H1 (cell line): ENCODE data around the gene TMEM120B. TPM values are rescaled to one million over a fixed set of nuclear protein-coding genes. Genes with fewer than 3 reads are reported as not detected.

ENCODE experiments used
- CTCF ChIA-PET: fragments of 300-600 bp; sonication (Branson Sonifier 250); formaldehyde crosslinking; loops from one replicate; lab custom pipeline; 2021; ENCODE audit not compliant: partially characterized antibody; lab: Charles Lee
- POLR2A ChIA-PET: fragments of 300-600 bp; sonication (Branson Sonifier 250); formaldehyde crosslinking; loops from one replicate; lab custom pipeline; 2021; ENCODE audit warnings: inconsistent platforms; ENCODE audit not compliant: partially characterized antibody; lab: Charles Lee
- DNase-seq, 2 experiments: peaks; one replicate each; pipeline versions ENCODE4 v3.0.0 to v3.0.0-alpha.2; 2010 to 2022; ENCODE audit warnings: low spot score in 2 of 2, low read depth in 1 of 2, mixed read lengths in 1 of 2
- FAIRE-seq: peaks from 2 replicates; lab custom pipeline; 2011; peaks lifted over from hg19 to GRCh38; lab: Jason Lieb, UNC
- H2AFZ ChIP-seq: 2 replicates; pipeline ENCODE4 v1.8.1; 2012; ENCODE audit warnings: low read length, inconsistent platforms
- H2AK5ac ChIP-seq: 2 replicates; pipeline ENCODE4 v1.6.1; 2013; ENCODE audit warnings: low read depth, low read length
- H2BK120ac ChIP-seq: replicated peaks from 2 replicates; pipeline ENCODE3; 2013; ENCODE audit warnings: low read depth, low read length, inconsistent platforms
- H2BK12ac ChIP-seq: 2 replicates; pipeline ENCODE4 v1.6.1; 2013; ENCODE audit warnings: low read depth, low read length
- H2BK15ac ChIP-seq: 2 replicates; pipeline ENCODE4 v1.6.1; 2013; ENCODE audit warnings: low read length
- H2BK20ac ChIP-seq: 2 replicates; pipeline ENCODE4 v1.6.1; 2013; ENCODE audit warnings: low read length
- H2BK5ac ChIP-seq: 2 replicates; pipeline ENCODE4 v1.6.1; 2013; ENCODE audit warnings: low read depth, low read length
- H3K14ac ChIP-seq: 2 replicates; pipeline ENCODE4 v1.6.1; 2013; ENCODE audit warnings: inconsistent platforms; ENCODE audit not compliant: insufficient read length
- H3K18ac ChIP-seq: 2 replicates; pipeline ENCODE4 v1.6.1; 2013; ENCODE audit warnings: low read length; ENCODE audit errors: extremely low read depth
- H3K23ac ChIP-seq: 2 replicates; pipeline ENCODE4 v1.6.1; 2013; ENCODE audit warnings: inconsistent platforms; ENCODE audit not compliant: insufficient read length
- H3K23me2 ChIP-seq: 2 replicates; pipeline ENCODE4 v1.6.1; 2013; ENCODE audit warnings: low read depth, low read length
- H3K27ac ChIP-seq: 2 replicates; pipeline ENCODE4 v1.6.1; 2011; ENCODE audit warnings: low read depth, low read length, inconsistent platforms
- H3K27me3 ChIP-seq, 4 experiments: replicated peaks in 1 of 4; 1 replicate in 1 of 4; 2 replicates in 3 of 4; pipeline versions ENCODE4 v1.6.1 to v1.8.1; 2011 to 2013; ENCODE audit warnings: low read length in 3 of 4, mild to moderate bottlenecking in 3 of 4, inconsistent platforms in 2 of 4, mixed read lengths in 2 of 4, moderate library complexity in 1 of 4; ENCODE audit not compliant: control insufficient read depth in 3 of 4, insufficient read depth in 3 of 4; ENCODE audit errors: extremely low read depth in 1 of 4
- H3K36me3 ChIP-seq, 4 experiments: 2 replicates each; pipeline versions ENCODE4 v1.6.1 to v1.8.1; 2011 to 2013; ENCODE audit warnings: mild to moderate bottlenecking in 4 of 4, low read length in 3 of 4, moderate library complexity in 2 of 4, control low read depth in 1 of 4, inconsistent platforms in 1 of 4; ENCODE audit not compliant: insufficient read depth in 4 of 4, control insufficient read depth in 2 of 4
- H3K4ac ChIP-seq: replicated peaks from 2 replicates; pipeline ENCODE3; 2013; ENCODE audit warnings: low read length, low read depth, mixed read lengths, inconsistent platforms; ENCODE audit not compliant: insufficient read length
- H3K4me1 ChIP-seq, 4 experiments: replicated peaks in 1 of 4; 1 replicate in 1 of 4; 2 replicates in 3 of 4; pipeline versions ENCODE4 v1.6.1 to v1.8.1; 2011 to 2013; ENCODE audit warnings: low read length in 3 of 4, inconsistent platforms in 2 of 4, mixed read lengths in 1 of 4; ENCODE audit not compliant: insufficient read depth in 4 of 4, control insufficient read depth in 3 of 4
- H3K4me2 ChIP-seq, 2 experiments: 2 replicates each; pipeline versions ENCODE4 v1.6.1 to v1.8.1; 2011 to 2013; ENCODE audit warnings: low read depth in 2 of 2, low read length in 2 of 2, control low read depth in 1 of 2, inconsistent platforms in 1 of 2, mild to moderate bottlenecking in 1 of 2; ENCODE audit not compliant: insufficient read depth in 1 of 2
- H3K4me3 ChIP-seq, 4 experiments: fragments of 200-600, 300-600 bp in 1 of 4; sonication (generic), shearing (Covaris generic), sonication (Bioruptor Twin) in 1 of 4; 2 replicates each; pipeline versions ENCODE4 v1.5.1 to v1.8.1; 2011 to 2016; ENCODE audit warnings: low read length in 4 of 4, low read depth in 3 of 4, control low read depth in 2 of 4, inconsistent platforms in 2 of 4, mild to moderate bottlenecking in 2 of 4, mixed read lengths in 1 of 4, moderate library complexity in 1 of 4; ENCODE audit not compliant: insufficient read depth in 2 of 4; ENCODE audit errors: extremely low read depth in 1 of 4
- H3K56ac ChIP-seq: replicated peaks from 2 replicates; pipeline ENCODE3; 2013; ENCODE audit warnings: low read depth, mild to moderate bottlenecking, mixed read lengths, low read length, inconsistent platforms; ENCODE audit not compliant: insufficient read length
- H3K79me1 ChIP-seq: 2 replicates; pipeline ENCODE4 v1.6.1; 2013; ENCODE audit warnings: low read depth, low read length, control low read depth
- H3K79me2 ChIP-seq, 2 experiments: 2 replicates each; pipeline versions ENCODE4 v1.6.1 to v1.8.1; 2012 to 2013; ENCODE audit warnings: low read length in 2 of 2, mild to moderate bottlenecking in 2 of 2, inconsistent platforms in 1 of 2; ENCODE audit not compliant: insufficient read depth in 2 of 2, control insufficient read depth in 1 of 2
- H3K9ac ChIP-seq, 4 experiments: replicated peaks in 1 of 4; 1 replicate in 1 of 4; 2 replicates in 3 of 4; pipeline versions ENCODE4 v1.6.1 to v1.8.1; 2011 to 2013; ENCODE audit warnings: low read depth in 3 of 4, low read length in 3 of 4, control low read depth in 2 of 4, mild to moderate bottlenecking in 2 of 4, moderate library complexity in 2 of 4, inconsistent platforms in 1 of 4; ENCODE audit errors: extremely low read depth in 1 of 4
- H3K9me3 ChIP-seq, 2 experiments: 2 replicates each; pipeline versions ENCODE4 v1.6.1 to v1.8.1; 2012 to 2013; ENCODE audit warnings: mild to moderate bottlenecking in 2 of 2, moderate library complexity in 2 of 2, control low read depth in 1 of 2, inconsistent platforms in 1 of 2, low read depth in 1 of 2, low read length in 1 of 2, mixed read lengths in 1 of 2; ENCODE audit not compliant: insufficient read depth in 2 of 2
- H4K20me1 ChIP-seq, 2 experiments: replicated peaks in 1 of 2; 2 replicates each; pipeline versions ENCODE3 to v1.8.1; 2011 to 2013; ENCODE audit warnings: inconsistent platforms in 2 of 2, low read length in 2 of 2, mild to moderate bottlenecking in 1 of 2; ENCODE audit not compliant: insufficient read depth in 2 of 2, control insufficient read depth in 1 of 2
- H4K5ac ChIP-seq: 2 replicates; pipeline ENCODE4 v1.6.1; 2013; ENCODE audit warnings: low read length, low read depth, mixed read lengths, inconsistent platforms; ENCODE audit not compliant: insufficient read length
- H4K8ac ChIP-seq: 2 replicates; pipeline ENCODE4 v1.8.0; 2013; ENCODE audit warnings: mild to moderate bottlenecking, moderate library complexity, low read length, inconsistent platforms; ENCODE audit not compliant: insufficient read depth; ENCODE audit errors: extremely low read depth
- H4K91ac ChIP-seq: replicated peaks from 2 replicates; pipeline ENCODE3; 2013; ENCODE audit warnings: low read length, mixed read lengths, inconsistent platforms; ENCODE audit not compliant: insufficient read length
- ATF2 ChIP-seq: IDR thresholded peaks from 2 replicates; pipeline ENCODE4 v1.6.1; 2012; ENCODE audit warnings: low read length, inconsistent platforms
- BRCA1 ChIP-seq: IDR thresholded peaks from 2 replicates; pipeline ENCODE4 v1.6.1; 2012; ENCODE audit warnings: low read depth, low read length, improper control_type of control experiment
- CBX8 ChIP-seq: fragments of 300-800, 300-1000 bp; sonication (generic); IDR thresholded peaks from 2 replicates; pipeline ENCODE4 v1.7.1; 2016; ENCODE audit warnings: low read depth, low read length, borderline replicate concordance
- CTBP2 ChIP-seq: IDR thresholded peaks from 2 replicates; pipeline ENCODE4 v1.7.0; 2011; ENCODE audit warnings: borderline replicate concordance, mild to moderate bottlenecking, moderate library complexity, mixed read lengths, low read length; ENCODE audit not compliant: insufficient read depth, insufficient read length
- CTCF ChIP-seq, 3 experiments: IDR thresholded peaks; 1 replicate in 2 of 3; 2 replicates in 1 of 3; pipeline versions ENCODE4 v1.5.1 to v1.6.1; 2011; ENCODE audit warnings: low read length in 3 of 3, mild to moderate bottlenecking in 3 of 3, inconsistent platforms in 2 of 3, low read depth in 1 of 3, moderate library complexity in 1 of 3; ENCODE audit not compliant: insufficient read depth in 1 of 3; ENCODE audit errors: control extremely low read depth in 1 of 3
- HDAC2 ChIP-seq, 2 experiments: fragments of 300-600 bp in 1 of 2; sonication (generic) in 1 of 2; IDR thresholded peaks; 2 replicates each; pipeline ENCODE4 v1.6.1; 2011 to 2012; ENCODE audit warnings: low read depth in 2 of 2, low read length in 2 of 2, mild to moderate bottlenecking in 2 of 2, moderate library complexity in 2 of 2, borderline replicate concordance in 1 of 2, inconsistent platforms in 1 of 2
- KDM1A ChIP-seq: fragments of 200-600, 300-600 bp; sonication (generic); IDR thresholded peaks from 2 replicates; pipeline ENCODE4 v1.7.1; 2016; ENCODE audit warnings: mild to moderate bottlenecking, low read length, borderline replicate concordance
- POLR2AphosphoS5 ChIP-seq: IDR thresholded peaks from 2 replicates; pipeline ENCODE4 v1.6.1; 2011; ENCODE audit warnings: low read depth, low read length
- SIRT6 ChIP-seq: IDR thresholded peaks from one replicate; pipeline ENCODE4 v1.7.1; 2012; ENCODE audit warnings: low read length, inconsistent platforms
- WGBS, 2 experiments: shearing (Covaris generic) in 1 of 2; methylation state at CpG; one replicate each; pipeline versions ENCODE4 v1.1.6 to v1.1.7; 2013 to 2015; ENCODE audit warnings: low lambda C conversion rate in 2 of 2, mixed read lengths in 2 of 2, inconsistent platforms in 1 of 2, low coverage in 1 of 2, missing lambda C conversion rate in 1 of 2; ENCODE audit not compliant: insufficient replicate concordance in 2 of 2, insufficient coverage in 1 of 2, insufficient read length in 1 of 2; ENCODE audit errors: extremely low coverage in 1 of 2, missing lambda C conversion rate in 1 of 2; 5-methylcytosine and 5-hydroxymethylcytosine counted together
- polyA plus RNA-seq, 7 experiments: library from polyadenylated mRNA; depleted of rRNA in 3 of 7; stranded (reverse) in 5 of 7; unstranded in 2 of 7; fragments of >200 nt in 5 of 7; fragments of 200-250 nt in 2 of 7; gene quantifications; 1 replicate in 5 of 7; 2 replicates in 1 of 7; 4 replicates in 1 of 7; pipeline versions ENCODE4 v1.2.1 to v1.2.3, GENCODE V29; 2011 to 2013; ENCODE audit warnings: missing spikeins in 2 of 7, mixed read lengths in 2 of 7
- total RNA-seq: library from RNA; stranded (reverse); fragmentation: NEBNext Ultra II Directional; extraction: Animal tissue kit (Norgen Biotek cat#: 25700); gene quantifications from 2 replicates; pipeline ENCODE4 v1.2.1, GENCODE V29; 2021

The TMEM120B gene
- total and polyA plus RNA-seq, 2 of the 8 experiments (the other 6 are each of a cell fraction or from before 2014, with no cell fraction given), result 22.0 to 29.1 TPM

- FAIRE-seq (no peak), DNase-seq (no peak)
- no peak overlapping the region for H3K4ac ChIP-seq
- H2BK15ac ChIP-seq, result no peak overlapping the region
- no peaks in the 10 kb centered on the region for H3K79me1 ChIP-seq
- WGBS, 2 experiments, result 83% methylated on average over 2 of the region's 2 CpGs; no CpG with 5 or more reads in 1 of the 2 experiments
- no peak overlapping the region for H2AK5ac ChIP-seq
- no peak overlapping the region for H4K5ac ChIP-seq
- no peak overlapping the region for H2BK120ac ChIP-seq
- H3K18ac ChIP-seq, result no peak overlapping the region
- no peaks in the 10 kb centered on the region for H3K23me2 ChIP-seq
- H3K27me3 ChIP-seq, result no peaks in the 10 kb centered on the region
- H3K36me3 ChIP-seq, result no peaks in the 10 kb centered on the region
- H3K4me3 ChIP-seq, result no peak overlapping the region
- no peak overlapping the region for H3K4me2 ChIP-seq
- peaks cover 0 to 3% (median 0%) of the 10 kb centered on the region in 4 experiments; a peak in 2 of 7 replicates for H3K4me1 ChIP-seq
- H2AFZ ChIP-seq, result no peak overlapping the region
- H3K23ac ChIP-seq, result no peak overlapping the region
- H3K9ac ChIP-seq, result no peak overlapping the region
- ChIA-PET POLR2A (interaction anchor here (1.2 to 1.7 kb wide), 2 partner anchors 84 to 112 kb away, joined by 3 to 5 read pairs; no protein-coding TSS in a partner anchor), CTCF (interaction anchor here (0.6 to 3.9 kb wide), 3 partner anchors 9 to 435 kb away, joined by 3 to 18 read pairs (median 7); partner anchors contain the start of gene RHOF)
- no peaks in the 10 kb centered on the region for H4K20me1 ChIP-seq
- no peaks in the 10 kb centered on the region for H3K9me3 ChIP-seq
- H3K56ac ChIP-seq, result no peak overlapping the region
- no peaks in the 10 kb centered on the region for H3K79me2 ChIP-seq
- no peak overlapping the region for H2BK20ac ChIP-seq
- H3K27ac ChIP-seq, result no peak overlapping the region
- no peak overlapping the region for H4K91ac ChIP-seq
- no peak overlapping the region for H2BK5ac ChIP-seq
- no peak overlapping the region for H4K8ac ChIP-seq
- H2BK12ac ChIP-seq, result no peak overlapping the region
- H3K14ac ChIP-seq, result no peak overlapping the region
- TF ChIP-seq CTCF (IDR thresholded peaks at IDR 0.05; ENCODE audit: control extremely low read depth in 1 of 3, insufficient read depth in 1 of 3, low read depth in 1 of 3, low read length in 3 of 3) (no peak), KDM1A (no peak), ATF2 (no peak), SIRT6 (no peak), POLR2AphosphoS5 (no peak), CBX8 (no peak), CTBP2 (no peak), BRCA1 (no peak), HDAC2 (IDR thresholded peaks at IDR 0.05; ENCODE audit: borderline replicate concordance in 1 of 2, low read depth in 2 of 2, low read length in 2 of 2) (no peak)
Measured at GRCh38 chr12:121689430-121689829, 23.1 kb upstream of the TMEM120B start.
